Stomach (tissue), 4 donors: ENCODE results near the gene BCAS1.

ENCODE experiments used
- CTCF ChIP-seq, 7 experiments: fragments of 450-650 bp in 4 of 7; fragments of 200-600 bp in 3 of 7; sonication (generic) in 3 of 7; IDR thresholded peaks; one replicate each; pipeline ENCODE4 v1.5.1; 2016 to 2019; ENCODE audit warnings: antibody characterized with exemption in 7 of 7, control low read depth in 2 of 7, mild to moderate bottlenecking in 1 of 7
- EP300 ChIP-seq: sonication (generic); formaldehyde crosslinking; IDR thresholded peaks from one replicate; pipeline ENCODE4 v1.6.1; 2017; ENCODE audit warnings: antibody characterized with exemption
- POLR2A ChIP-seq, 4 donors: fragments of 450-650 bp; IDR thresholded peaks; one replicate each; pipeline ENCODE4 v1.6.1; 2016; ENCODE audit warnings: antibody characterized with exemption in 4 of 4, control low read depth in 2 of 4, mild to moderate bottlenecking in 1 of 4, moderate library complexity in 1 of 4
- POLR2AphosphoS5 ChIP-seq, 3 donors: sonication (generic); formaldehyde crosslinking; IDR thresholded peaks; one replicate each; pipeline ENCODE4 v1.6.1; 2016; ENCODE audit warnings: antibody characterized with exemption in 3 of 3

GRCh38 chr20:54108817-54109216, 38.4 kb upstream of the BCAS1 start:
- TF ChIP-seq POLR2AphosphoS5 (IDR thresholded peaks at IDR 0.05) (no peak), POLR2A (IDR thresholded peaks at IDR 0.05) (no peak), CTCF (IDR thresholded peaks at IDR 0.05) (no peak), EP300 (no peak)
